Measurements from ENCODE around the gene MISP. TPM values are rescaled to one million over a fixed set of nuclear protein-coding genes. Genes with fewer than 3 reads are reported as not detected.
"Not testable (repeated sequence)": the region's sequence is repeated elsewhere in the genome, so short reads cannot be mapped to it uniquely, and the experiment has no call there.

MISP gene
- total RNA-seq, 2 experiments from 2014 or later: not detected

- Mint-ChIP-seq H3K27me3 (peaks cover 16% of the 10 kb centered on the region), H3K36me3 (ENCODE audit: low read depth) (no peaks in the 10 kb centered on the region), H3K27ac (no peak overlapping the region), H3K9me3 (no peaks in the 10 kb centered on the region), H3K4me3 (no peak overlapping the region), H3K4me1 (ENCODE audit: low read depth) (no peaks in the 10 kb centered on the region)
- H3K4me3 ChIP-seq (ENCODE audit: low read length): no peak overlapping the region
- POLR2A ChIA-PET: no interaction called here
- H3K36me3 ChIP-seq (ENCODE audit: insufficient read depth, low read length): no peaks in the 10 kb centered on the region
- intact Hi-C loops (cut with DNase I, micrococcal nuclease): no loop called here
- H3K27me3 ChIP-seq (ENCODE audit: control insufficient read depth in 1 of 2, insufficient read depth in 2 of 2, low read length in 2 of 2): no peaks in the 10 kb centered on the region
- CTCF ChIA-PET: no interaction called here
- ATAC-seq (ENCODE audit: poor library complexity) (no peak), DNase-seq (no peak)
- TF ChIP-seq, protein P1, sequence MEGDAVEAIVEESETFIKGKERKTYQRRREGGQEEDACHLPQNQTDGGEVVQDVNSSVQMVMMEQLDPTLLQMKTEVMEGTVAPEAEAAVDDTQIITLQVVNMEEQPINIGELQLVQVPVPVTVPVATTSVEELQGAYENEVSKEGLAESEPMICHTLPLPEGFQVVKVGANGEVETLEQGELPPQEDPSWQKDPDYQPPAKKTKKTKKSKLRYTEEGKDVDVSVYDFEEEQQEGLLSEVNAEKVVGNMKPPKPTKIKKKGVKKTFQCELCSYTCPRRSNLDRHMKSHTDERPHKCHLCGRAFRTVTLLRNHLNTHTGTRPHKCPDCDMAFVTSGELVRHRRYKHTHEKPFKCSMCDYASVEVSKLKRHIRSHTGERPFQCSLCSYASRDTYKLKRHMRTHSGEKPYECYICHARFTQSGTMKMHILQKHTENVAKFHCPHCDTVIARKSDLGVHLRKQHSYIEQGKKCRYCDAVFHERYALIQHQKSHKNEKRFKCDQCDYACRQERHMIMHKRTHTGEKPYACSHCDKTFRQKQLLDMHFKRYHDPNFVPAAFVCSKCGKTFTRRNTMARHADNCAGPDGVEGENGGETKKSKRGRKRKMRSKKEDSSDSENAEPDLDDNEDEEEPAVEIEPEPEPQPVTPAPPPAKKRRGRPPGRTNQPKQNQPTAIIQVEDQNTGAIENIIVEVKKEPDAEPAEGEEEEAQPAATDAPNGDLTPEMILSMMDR (IDR thresholded peaks at IDR 0.05): no peak
- no peak overlapping the region for H3K27ac ChIP-seq (ENCODE audit: low read depth in 1 of 2, low read length in 2 of 2)
- H3K9me3 ChIP-seq (ENCODE audit: control insufficient read depth in 1 of 2, insufficient read depth in 1 of 2, low read length in 2 of 2): peaks cover 0 to 4% of the 10 kb centered on the region in 2 experiments
- H3K4me1 ChIP-seq (ENCODE audit: insufficient read depth, low read length): peaks cover 4% of the 10 kb centered on the region
Measured at GRCh38 chr19:728011-728410, 22.9 kb upstream of the MISP start.

DNA sequence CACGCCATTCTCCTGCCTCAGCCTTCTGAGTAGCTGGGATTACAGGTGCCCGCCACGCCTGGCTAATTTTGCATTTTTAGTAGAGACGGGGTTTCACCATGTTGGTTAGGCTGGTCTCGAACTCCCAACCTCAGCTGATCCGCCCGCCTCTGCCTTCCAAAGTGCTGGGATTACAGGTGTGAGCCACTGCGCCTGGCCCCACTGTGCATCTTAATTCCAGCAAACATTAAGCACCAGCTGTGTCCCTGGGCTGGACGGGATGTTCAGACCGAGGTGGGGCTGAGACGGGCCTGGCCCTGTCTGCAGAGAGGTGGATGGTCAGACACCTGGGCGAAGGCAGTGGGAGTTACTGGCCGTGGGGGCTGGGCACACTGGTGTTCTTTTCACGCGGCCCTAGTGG is 21.3 kb upstream of the MISP start:
- H3K36me3 ChIP-seq (ENCODE audit: insufficient read depth, low read length); H3K9me3 Mint-ChIP-seq; DNase-seq; intact Hi-C loops (cut with DNase I, micrococcal nuclease); CTCF ChIA-PET; H3K4me3 Mint-ChIP-seq; POLR2A ChIA-PET; H3K4me1 Mint-ChIP-seq (ENCODE audit: low read depth); H3K27me3 Mint-ChIP-seq; ATAC-seq (ENCODE audit: poor library complexity); H3K4me3 ChIP-seq (ENCODE audit: low read length); H3K36me3 Mint-ChIP-seq (ENCODE audit: low read depth); H3K27me3 ChIP-seq (ENCODE audit: control insufficient read depth in 1 of 2, insufficient read depth in 2 of 2, low read length in 2 of 2); H3K27ac Mint-ChIP-seq; H3K27ac ChIP-seq (ENCODE audit: low read depth in 1 of 2, low read length in 2 of 2); H3K9me3 ChIP-seq (ENCODE audit: control insufficient read depth in 1 of 2, insufficient read depth in 1 of 2, low read length in 2 of 2): not testable (repeated sequence)
- peaks cover 19% of the 10 kb centered on the region for H3K4me1 ChIP-seq (ENCODE audit: insufficient read depth, low read length)

GRCh38 chr19:729965-730668 is 20.8 kb upstream of the MISP start:
- Histone ChIP-seq H3K9me3 (ENCODE audit: control insufficient read depth in 1 of 2, insufficient read depth in 1 of 2, low read length in 2 of 2) (no peaks in the 10 kb centered on the region), H3K36me3 (ENCODE audit: insufficient read depth, low read length) (no peaks in the 10 kb centered on the region), H3K4me3 (ENCODE audit: low read length) (no peak overlapping the region), H3K4me1 (ENCODE audit: insufficient read depth, low read length) (peaks cover 19% of the 10 kb centered on the region), H3K27me3 (ENCODE audit: control insufficient read depth in 1 of 2, insufficient read depth in 2 of 2, low read length in 2 of 2) (no peaks in the 10 kb centered on the region), H3K27ac (ENCODE audit: low read depth in 1 of 2, low read length in 2 of 2) (no peak overlapping the region)
- H3K4me3 Mint-ChIP-seq: no peak overlapping the region
- peaks cover 6% of the 10 kb centered on the region for H3K4me1 Mint-ChIP-seq (ENCODE audit: low read depth)
- no peaks in the 10 kb centered on the region for H3K36me3 Mint-ChIP-seq (ENCODE audit: low read depth)
- ChIA-PET POLR2A (no interaction called here), CTCF (no interaction called here)
- TF ChIP-seq, protein P1 (IDR thresholded peaks at IDR 0.05): no peak
- peaks cover 5% of the 10 kb centered on the region for H3K27me3 Mint-ChIP-seq
- H3K9me3 Mint-ChIP-seq: no peaks in the 10 kb centered on the region
- DNase-seq (no peak), ATAC-seq (ENCODE audit: poor library complexity) (no peak)
- H3K27ac Mint-ChIP-seq: no peak overlapping the region
- intact Hi-C loops (cut with DNase I, micrococcal nuclease): no loop called here

- TF ChIP-seq, protein P1 (IDR thresholded peaks at IDR 0.05): no peak
- Mint-ChIP-seq H3K36me3 (ENCODE audit: low read depth) (no peaks in the 10 kb centered on the region), H3K27me3 (no peaks in the 10 kb centered on the region), H3K4me3 (no peak overlapping the region), H3K9me3 (no peaks in the 10 kb centered on the region), H3K4me1 (ENCODE audit: low read depth) (peaks cover 6% of the 10 kb centered on the region), H3K27ac (no peak overlapping the region)
- intact Hi-C loops (cut with DNase I, micrococcal nuclease): no loop called here
- CTCF ChIA-PET: interaction anchor here (1.0 kb wide), 1 partner anchor 147 kb away, joined by 3 read pairs; no protein-coding TSS in a partner anchor
- H3K9me3 ChIP-seq (ENCODE audit: control insufficient read depth in 1 of 2, insufficient read depth in 1 of 2, low read length in 2 of 2): no peaks in the 10 kb centered on the region
- DNase-seq (no peak), ATAC-seq (ENCODE audit: poor library complexity) (no peak)
- POLR2A ChIA-PET: no interaction called here
- H3K4me3 ChIP-seq (ENCODE audit: low read length): no peak overlapping the region
- H3K27me3 ChIP-seq (ENCODE audit: control insufficient read depth in 1 of 2, insufficient read depth in 2 of 2, low read length in 2 of 2): no peaks in the 10 kb centered on the region
- no peak overlapping the region for H3K27ac ChIP-seq (ENCODE audit: low read depth in 1 of 2, low read length in 2 of 2)
- H3K4me1 ChIP-seq (ENCODE audit: insufficient read depth, low read length): peaks cover 19% of the 10 kb centered on the region
- H3K36me3 ChIP-seq (ENCODE audit: insufficient read depth, low read length): no peaks in the 10 kb centered on the region
Measured at GRCh38 chr19:731000-731399, 19.9 kb upstream of the MISP start.

Measured in CD4-positive, alpha-beta T cell (primary cell).